CD1c-positive myeloid dendritic cell (primary cell): ENCODE measurements around the gene HBA2.
"Not testable (repeated sequence)": the region's sequence is repeated elsewhere in the genome, so short reads cannot be mapped to it uniquely, and the experiment has no call there.

Experiments used
- DNase-seq: peaks from one replicate; pipeline ENCODE4 v3.0.0-alpha.2; 2016; ENCODE audit errors: extremely low spot score

HBA2 gene

DNA sequence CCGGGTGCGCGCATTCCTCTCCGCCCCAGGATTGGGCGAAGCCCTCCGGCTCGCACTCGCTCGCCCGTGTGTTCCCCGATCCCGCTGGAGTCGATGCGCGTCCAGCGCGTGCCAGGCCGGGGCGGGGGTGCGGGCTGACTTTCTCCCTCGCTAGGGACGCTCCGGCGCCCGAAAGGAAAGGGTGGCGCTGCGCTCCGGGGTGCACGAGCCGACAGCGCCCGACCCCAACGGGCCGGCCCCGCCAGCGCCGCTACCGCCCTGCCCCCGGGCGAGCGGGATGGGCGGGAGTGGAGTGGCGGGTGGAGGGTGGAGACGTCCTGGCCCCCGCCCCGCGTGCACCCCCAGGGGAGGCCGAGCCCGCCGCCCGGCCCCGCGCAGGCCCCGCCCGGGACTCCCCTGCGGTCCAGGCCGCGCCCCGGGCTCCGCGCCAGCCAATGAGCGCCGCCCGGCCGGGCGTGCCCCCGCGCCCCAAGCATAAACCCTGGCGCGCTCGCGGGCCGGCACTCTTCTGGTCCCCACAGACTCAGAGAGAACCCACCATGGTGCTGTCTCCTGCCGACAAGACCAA, at the start of gene HBA2:
TSS of gene HBA2 (plus strand) at position 503 of the 568 bp plus-strand sequence. CDS start at position 540, 37 bp downstream.
- not testable (repeated sequence) for DNase-seq

GRCh38 chr16:123558-124350, 48.9 kb upstream of the HBA2 start:
- DNase-seq: not testable (repeated sequence)

DNA sequence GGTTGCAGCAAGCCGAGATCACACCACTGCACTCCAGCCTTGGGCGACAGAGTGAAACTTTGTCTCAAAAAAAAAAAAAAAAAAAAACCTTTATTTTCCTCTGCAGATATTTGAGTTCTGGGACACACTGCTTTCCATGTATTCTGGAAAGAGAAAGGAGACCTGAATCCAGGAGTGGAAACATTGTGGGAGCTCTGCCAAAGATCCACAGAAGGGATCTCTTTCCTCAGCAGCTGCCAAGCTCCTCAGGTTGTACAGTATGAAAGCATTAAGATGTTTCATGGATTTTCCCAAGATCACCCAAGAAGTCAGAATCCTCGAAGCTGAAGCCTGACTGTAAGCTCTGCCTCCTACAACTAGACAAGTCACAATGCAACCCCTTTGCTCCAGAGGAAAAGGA, 47.7 kb upstream of the HBA2 start:
- DNase-seq: no peak

DNA sequence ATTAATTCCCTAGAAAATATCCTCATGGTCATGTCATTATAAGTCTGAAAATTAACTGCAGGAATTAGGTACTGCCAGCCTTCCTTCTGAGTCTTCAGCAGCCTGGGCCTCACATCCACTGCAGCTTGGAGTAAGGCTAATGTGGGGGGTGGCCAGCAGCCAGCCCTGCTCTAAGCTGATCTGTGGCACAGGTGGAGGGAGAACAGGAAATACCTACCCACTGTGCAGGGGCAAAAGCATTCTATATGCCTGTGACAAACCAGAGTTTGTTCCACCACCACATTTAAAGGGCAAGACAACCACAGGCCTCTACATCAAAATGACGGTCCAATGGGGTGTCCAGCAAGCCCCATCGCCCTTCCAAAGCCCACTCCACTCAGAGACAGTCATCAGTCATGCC, 43.6 kb upstream of the HBA2 start:
- no peak for DNase-seq

- no peak for DNase-seq
Observed at GRCh38 chr16:130533-131173, 42.0 kb upstream of the HBA2 start.

DNA sequence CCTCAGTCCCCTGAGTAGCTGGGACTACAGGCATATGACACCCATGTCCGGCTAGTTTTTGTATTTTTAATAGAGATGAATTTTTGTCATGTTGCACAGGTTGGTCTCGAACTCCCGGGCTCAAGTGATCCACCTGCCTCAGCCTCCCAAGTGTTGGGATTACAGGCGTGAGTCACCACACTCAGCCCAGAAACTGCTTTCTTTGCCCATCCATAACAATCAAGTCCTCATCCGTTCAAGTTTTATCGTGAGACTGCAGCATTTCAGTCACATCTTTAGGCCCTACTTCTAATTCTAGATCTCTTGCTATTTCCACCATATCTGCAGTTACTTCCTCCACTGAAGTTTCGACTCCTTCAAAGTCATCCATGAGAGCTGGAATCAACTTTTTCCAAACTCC, 40.6 kb upstream of the HBA2 start:
- no peak for DNase-seq

- DNase-seq: no peak
Observed at GRCh38 chr16:133716-134115, 39.0 kb upstream of the HBA2 start.

DNA sequence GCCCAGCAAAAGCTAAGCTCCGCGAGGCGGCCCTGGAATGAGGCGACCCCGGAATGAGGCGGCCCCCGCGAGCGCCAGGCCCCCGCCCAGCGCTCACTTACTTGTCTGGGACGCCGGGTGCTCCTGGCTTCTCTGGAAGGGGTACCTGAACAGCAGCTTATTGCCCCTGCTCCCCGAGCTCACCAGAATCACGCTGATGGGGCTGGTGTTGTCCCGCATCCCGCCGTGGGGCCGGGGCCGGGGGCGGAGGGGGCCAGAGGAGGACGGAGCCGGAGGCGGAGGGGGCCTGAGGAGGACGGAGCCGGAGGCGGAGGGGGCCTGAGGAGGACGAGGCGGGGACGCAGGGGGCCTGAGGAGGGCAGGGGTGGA, 34.6 kb upstream of the HBA2 start:
- no peak for DNase-seq

DNA sequence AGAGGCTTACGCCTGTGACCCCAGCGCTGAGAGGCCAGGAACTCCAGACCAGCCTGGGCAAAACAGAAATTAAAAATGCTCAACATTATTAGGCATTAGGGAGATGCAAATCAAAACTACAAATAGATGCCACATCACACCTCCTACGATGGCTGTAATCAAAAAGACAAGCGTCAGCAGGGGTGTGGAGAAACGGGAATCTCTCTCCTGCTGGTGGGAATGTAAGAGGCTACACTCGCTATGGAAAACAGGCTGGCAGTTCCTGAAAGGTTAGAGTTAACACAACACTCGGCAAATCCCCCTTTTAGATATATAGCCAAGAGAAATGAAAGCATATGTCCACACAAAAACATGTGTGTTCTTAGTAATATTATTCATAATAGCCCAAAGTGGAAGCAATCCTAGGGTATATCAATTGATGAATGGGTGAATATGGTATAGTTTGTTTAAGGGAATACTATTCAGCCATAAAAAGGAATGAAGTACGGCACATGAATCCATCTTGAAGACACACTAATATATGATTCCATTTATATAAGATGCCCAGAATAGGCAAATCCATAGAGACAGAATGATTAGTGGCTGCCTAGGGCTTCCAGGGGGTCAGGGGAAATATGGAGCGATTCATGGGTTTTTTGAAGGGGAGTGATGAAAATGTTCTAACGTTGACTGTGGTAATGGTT, 32.4 kb upstream of the HBA2 start:
- no peak for DNase-seq

GRCh38 chr16:142405-142967, 30.2 kb upstream of the HBA2 start:
- no peak for DNase-seq

DNA sequence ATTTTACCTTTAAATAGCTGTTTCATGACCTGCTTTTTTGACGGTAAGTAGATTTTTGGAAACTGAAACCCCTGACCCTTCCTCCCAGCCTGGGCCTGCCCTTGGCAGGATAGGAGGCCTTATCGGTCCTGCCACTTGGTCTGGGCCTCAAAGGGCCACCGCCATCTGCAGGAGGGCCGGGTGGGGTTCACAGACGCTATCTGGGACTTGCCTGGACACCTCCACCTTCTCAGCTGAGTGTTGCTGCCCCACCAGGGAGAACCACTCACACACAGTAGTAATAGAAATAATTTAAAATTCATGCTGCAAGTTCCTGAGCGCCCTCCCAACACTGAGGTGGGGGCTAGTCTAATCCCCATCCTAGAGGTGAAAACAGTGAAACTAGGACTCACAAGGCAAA, 29.6 kb upstream of the HBA2 start:
- no peak for DNase-seq

- no peak for DNase-seq
Observed at GRCh38 chr16:143456-143855, 29.2 kb upstream of the HBA2 start.

DNA sequence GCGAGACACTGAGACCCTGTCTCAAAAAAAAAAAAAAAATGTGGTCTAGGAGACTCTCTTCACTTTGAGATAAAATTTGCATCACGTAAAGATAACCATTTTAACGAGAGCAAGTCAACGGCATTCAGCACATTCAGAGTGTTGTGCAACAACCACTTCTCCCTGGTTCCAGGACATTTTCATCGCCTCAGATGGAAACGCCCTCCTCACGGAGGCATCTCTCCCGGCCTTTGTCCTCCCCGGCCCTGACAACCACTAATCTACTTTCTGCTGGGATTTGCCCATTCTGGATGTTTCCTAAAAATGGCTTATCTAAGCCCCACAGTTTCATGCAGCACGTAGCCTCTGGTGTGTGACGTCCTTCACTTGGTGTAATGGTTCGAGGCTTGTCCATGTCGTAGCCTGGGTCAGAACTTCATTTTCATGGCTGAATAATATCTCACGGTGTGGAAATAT, 27.9 kb upstream of the HBA2 start:
- no peak for DNase-seq

- DNase-seq: no peak
Observed at GRCh38 chr16:146646-147045, 26.0 kb upstream of the HBA2 start.

DNA sequence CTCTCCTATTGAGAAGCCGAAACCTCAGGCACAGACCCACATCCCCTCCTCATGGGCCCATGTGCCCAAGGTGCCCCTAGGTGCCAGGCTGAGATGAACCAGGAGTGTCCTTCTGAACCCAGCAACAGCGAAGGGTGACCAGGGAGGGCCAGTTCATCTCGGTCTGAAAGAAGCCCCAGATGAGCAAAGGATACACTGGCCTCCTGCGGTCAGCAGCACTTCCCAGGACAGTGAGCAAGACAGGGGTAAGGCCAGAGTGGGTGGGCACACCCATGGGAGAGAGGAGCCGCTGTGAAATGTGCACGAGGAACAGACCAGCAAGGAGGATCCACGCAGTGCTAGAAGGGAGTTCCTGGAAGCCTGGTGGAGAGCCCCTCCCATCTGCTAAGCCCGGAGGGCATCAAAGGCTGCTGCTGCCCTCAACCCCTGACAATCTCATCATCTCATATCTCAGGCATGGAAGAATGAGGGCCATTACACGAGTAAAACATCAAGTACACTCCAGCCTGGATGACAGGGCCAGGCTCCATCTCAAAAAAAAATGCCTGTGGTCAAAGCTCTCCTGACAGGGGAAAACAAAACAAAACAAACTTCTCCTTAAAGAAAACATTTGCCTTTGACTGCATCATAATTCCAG, 23.5 kb upstream of the HBA2 start:
- DNase-seq: no peak

- no peak for DNase-seq
Observed at GRCh38 chr16:152141-153128, 20.2 kb upstream of the HBA2 start, which contains the start of gene HBZ. TSS of gene HBZ (plus strand) at chr16:152644. CDS start at chr16:152910, 266 bp downstream.

GRCh38 chr16:153129-153521, 19.6 kb upstream of the HBA2 start:
- DNase-seq: not testable (repeated sequence)

- not testable (repeated sequence) for DNase-seq
Observed at GRCh38 chr16:153550-154216, 19.0 kb upstream of the HBA2 start.

DNA sequence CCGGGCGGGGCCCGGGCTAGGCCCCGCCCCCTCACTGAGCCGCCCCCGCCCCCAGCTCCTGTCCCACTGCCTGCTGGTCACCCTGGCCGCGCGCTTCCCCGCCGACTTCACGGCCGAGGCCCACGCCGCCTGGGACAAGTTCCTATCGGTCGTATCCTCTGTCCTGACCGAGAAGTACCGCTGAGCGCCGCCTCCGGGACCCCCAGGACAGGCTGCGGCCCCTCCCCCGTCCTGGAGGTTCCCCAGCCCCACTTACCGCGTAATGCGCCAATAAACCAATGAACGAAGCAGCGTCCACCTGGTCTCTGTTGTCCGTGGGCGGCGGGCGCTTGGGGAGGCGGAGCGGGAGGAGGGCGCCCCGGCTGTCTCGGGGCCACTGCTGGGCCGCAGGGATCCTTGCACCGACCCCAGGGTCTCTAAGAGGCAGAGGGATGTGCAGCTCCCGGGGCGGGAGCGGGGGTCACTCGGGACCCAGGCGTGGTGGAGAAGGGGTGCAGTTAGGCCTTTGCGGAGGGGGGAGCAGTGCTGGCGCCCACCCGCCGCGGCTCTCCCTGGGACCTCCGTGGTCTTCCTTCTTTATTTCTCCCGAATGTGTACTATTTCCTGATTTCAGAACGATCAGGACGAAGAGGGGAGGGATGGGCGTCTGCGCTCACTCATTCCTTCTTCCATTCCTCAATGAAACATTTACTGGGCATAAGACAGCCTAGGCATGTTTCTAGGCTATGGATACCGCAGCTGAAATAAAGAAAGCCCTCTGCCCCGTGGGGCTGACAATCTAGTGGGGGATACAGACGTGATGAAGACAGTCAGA, 18.3 kb upstream of the HBA2 start:
- DNase-seq: peak; percentile 29
